CD4-positive, alpha-beta T cell treated with Interleukin-6 at 100 ng/mL for 8 hours (primary cell): ENCODE data around the gene C9orf152.
"Not testable (repeated sequence)": the region's sequence is repeated elsewhere in the genome, so short reads cannot be mapped to it uniquely, and the experiment has no call there.

Source experiments
- DNase-seq: peaks from one replicate; pipeline ENCODE4 v3.0.0-alpha.2; 2020; ENCODE audit warnings: mixed read lengths, low spot score

Gene C9orf152

DNA sequence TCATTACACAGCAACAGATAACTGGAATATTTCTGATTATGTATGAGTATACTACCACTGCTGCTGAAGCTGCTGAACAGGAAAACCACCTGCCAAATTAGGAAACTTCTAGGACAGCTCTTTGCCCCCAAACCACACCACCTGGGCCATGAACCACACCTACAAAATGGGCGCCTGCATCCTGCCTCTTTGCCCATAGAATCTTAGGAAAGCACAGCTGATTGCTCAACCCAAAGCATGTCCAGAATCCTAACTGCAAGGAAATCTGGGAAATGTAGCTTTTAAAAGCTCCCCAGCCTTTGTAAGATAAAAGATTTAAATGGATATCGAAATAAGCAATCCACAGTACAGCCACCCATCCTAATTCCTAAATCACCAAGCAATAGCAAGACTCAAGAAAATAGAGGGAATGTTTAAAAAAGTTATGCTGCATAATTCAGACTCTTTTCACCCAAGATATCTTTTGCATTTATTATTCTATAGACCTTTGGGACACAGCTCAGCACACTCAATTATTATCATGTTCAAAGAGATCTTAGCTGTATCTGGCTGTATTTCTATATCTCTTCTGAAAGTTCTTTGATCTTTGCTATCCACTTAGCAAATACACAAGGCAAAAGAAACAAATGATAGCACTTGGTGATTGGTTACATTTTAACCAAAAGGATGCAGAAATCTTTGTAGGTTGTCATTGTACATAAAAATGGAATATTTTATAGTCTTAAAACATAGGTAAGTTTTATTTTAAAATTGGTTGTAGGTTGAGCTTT lies 6.8 kb upstream of the C9orf152 start:
- no peak for DNase-seq

GRCh38 chr9:110214090-110214489 lies 6.1 kb upstream of the C9orf152 start:
- no peak for DNase-seq

GRCh38 chr9:110213413-110214044 lies 5.6 kb upstream of the C9orf152 start:
- no peak for DNase-seq

- DNase-seq, result no peak
These were observed 803 bp downstream of the C9orf152 start for GRCh38 chr9:110207071-110207641.

GRCh38 chr9:110206389-110206788 lies 1.6 kb downstream of the C9orf152 start:
- DNase-seq, result no peak

GRCh38 chr9:110205612-110206011 lies 2.3 kb downstream of the C9orf152 start:
- not testable (repeated sequence) for DNase-seq

- no peak for DNase-seq
These were observed 5.7 kb downstream of the C9orf152 start for GRCh38 chr9:110202232-110202631.

- no peak for DNase-seq
These were observed 8.3 kb downstream of the C9orf152 start for GRCh38 chr9:110199643-110200042.

- no peak for DNase-seq
These were observed 9.6 kb downstream of the C9orf152 start for GRCh38 chr9:110198357-110198756.

- DNase-seq, result no peak
These were observed 10.4 kb downstream of the C9orf152 start for GRCh38 chr9:110197330-110198187.

DNA sequence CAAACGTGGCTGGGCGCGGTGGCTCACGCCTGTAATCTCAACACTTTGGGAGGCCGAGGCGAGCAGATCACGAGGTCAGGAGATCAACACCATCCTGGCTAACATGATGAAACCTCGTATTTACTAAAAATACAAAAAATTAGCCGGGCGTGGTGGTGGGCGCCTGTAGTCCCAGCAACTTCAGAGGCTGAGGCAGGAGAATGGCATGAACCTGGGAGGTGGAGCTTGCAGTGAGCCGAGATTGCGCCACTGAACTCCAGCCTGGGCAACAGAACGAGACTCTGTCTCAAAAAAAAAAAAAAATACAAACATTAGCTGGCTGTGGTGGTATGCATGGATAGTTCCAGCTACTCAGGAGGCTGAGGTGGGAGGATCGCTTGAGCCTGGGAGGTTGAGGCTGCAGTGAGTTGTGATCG lies 11.9 kb downstream of the C9orf152 start:
- DNase-seq, result not testable (repeated sequence)

DNA sequence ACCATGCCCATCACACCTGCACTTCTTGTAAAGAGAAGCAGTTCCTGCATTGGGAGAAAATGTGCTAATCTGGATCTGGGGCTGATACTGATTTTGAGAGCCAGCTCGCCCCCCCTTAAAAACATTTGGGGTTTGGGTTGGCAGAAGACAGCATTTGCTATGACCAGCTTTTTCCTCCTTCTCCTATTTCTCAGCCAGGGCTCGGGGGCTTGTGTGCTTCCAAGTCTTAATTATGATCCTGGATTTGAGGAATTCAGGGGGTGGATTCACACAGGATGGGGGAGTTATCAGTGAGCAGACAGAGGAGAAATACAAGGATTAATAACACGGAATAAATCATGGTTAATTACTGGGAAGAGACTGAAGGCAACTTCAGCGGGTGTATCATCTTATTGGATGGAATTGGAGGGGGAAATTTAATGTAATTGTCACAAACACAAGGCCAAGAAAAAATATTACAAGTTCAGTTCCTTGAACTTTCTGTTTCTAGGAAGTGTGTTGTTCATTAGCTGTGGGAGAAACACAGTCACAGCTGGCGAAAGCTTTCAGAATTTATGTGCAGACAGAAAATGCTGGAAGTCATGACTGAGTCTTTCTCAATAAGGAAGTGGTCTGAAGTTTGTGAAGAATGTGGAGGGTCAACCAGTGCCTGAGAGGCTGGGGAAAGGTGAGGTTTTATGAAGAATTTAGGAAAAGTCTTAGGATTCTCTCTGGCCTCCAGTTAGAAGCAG lies 15.3 kb downstream of the C9orf152 start:
- no peak for DNase-seq

- DNase-seq, result no peak
These were observed 16.3 kb downstream of the C9orf152 start for GRCh38 chr9:110191615-110192014.

DNA sequence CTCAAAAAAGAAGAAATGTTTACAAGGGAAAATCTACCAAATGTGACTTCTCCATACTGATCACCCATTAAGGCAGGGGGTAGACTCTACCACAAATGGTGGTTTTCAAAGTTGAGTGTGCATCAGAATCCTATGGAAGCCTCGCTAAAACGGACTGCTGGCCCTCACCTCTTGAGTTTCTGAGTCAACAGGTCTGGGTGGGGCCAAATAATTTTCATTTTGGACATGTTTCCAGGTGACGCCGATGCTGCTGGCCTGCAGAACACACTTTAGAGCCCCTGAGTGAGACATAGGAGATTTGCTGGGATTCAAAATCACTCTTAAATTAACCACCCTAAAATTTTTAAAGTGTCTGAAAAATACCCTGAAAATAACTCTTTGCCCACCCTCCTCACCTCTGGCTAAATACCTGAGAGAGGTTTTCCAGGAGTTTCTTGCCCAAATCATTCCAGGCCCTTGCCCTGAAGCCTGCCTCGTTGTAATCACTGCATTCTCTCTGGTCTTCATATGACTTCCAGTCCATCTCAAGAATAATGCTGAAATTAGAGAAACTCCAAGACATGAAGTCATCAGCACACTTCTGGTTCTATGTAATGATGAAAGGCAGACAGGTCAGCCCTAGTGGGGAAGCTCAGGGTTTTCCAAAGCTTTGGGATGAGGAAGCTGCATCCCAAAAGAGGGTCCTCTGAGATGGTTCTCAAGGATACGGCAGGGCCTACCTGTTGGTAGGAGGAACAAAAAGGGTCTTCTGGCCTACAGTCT lies 18.2 kb downstream of the C9orf152 start:
- no peak for DNase-seq

DNA sequence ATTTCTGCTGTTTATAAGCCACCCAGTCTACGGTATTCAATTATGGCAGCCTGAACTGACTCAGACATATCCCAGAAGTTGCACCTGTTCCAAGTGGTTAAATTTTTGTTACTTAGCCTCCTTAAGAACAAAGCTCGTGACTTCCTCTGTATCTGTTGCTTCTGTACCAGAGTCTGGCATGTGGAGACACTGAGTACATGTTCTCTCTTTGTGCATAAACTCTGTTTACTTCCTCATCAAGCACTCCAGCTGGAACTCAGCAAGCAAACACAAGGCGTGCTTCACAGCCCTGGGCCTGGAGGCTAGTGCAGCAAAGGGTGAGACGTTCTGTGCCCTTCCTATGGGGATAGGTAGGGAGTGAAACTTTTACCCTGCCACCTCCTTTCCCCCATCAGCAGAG lies 19.0 kb downstream of the C9orf152 start:
- no peak for DNase-seq

- no peak for DNase-seq
These were observed 19.9 kb downstream of the C9orf152 start for GRCh38 chr9:110188101-110188500.

GRCh38 chr9:110187126-110187525 lies 20.8 kb downstream of the C9orf152 start:
- DNase-seq, result no peak

- no peak for DNase-seq
These were observed 21.7 kb downstream of the C9orf152 start for GRCh38 chr9:110186254-110186653.

GRCh38 chr9:110185806-110186205 lies 22.2 kb downstream of the C9orf152 start:
- DNase-seq, result no peak

DNA sequence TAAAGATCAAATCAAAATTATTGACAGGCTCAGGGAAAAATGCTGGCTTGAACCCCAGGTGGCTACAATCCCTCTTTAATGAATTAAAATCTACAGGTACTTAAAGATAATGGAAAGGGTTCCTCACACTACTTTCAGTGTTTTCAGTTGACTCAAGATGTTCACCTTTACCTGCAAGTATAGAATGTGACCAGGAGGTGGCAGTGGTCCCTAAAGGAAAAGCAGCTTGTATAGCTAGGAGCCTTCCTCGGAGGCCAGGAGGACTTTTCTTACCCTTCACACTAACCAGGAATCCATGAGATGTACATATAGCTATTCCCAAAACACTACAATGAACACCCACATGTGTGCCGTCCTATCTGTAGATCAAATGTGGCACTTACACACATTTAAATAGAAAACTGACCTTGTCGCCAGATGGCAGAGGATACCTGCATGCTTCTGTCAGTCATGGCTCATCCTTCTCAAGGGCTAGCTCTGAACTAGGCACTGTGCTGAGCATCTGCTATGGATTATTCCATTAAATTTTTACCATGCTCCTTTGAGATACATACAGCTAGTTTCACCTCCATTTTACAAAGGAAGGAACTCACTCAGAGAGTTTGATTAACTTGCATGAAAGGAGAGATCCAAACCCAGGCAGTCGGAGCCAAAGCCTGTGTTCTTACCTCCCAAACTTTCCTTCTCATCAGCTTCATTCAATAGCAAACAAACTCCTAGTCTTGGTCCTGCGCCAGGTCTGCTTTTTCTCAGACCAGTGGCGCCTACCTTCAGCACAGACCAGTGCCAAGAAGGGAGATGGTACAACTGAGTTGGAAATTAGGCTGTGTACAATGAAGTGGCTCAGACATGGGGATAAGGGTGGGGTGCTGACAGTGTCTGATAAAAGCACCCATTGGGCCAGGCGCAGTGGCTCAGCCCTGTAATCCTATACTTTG lies 24.5 kb downstream of the C9orf152 start:
- peak; percentile 48 for DNase-seq
